ENCODE measurements around the gene VTA1.

DNA sequence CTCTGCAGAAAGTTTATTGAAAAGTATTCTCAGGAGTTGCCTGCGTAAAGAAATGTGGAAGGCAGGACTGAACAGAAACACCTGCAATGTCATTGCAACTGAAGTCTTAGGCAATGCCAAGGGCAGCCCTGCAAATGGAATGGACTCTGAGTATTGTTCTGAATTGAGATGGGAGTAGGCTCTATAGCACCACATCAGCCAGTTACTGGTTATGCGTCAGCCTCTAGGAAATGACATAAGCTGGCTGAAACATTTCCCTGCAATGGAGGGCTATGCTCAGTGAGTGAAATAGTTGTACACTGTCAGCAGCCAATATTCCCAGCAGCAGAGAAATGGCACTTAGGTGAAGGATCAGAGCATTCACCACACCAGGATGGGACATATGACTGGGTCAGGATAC is 28.1 kb upstream of the VTA1 start:
- no peak for TF ChIP-seq CTCF (IDR thresholded peaks at IDR 0.05)
- TF ChIP-seq ZFX (IDR thresholded peaks at IDR 0.05; ENCODE audit: borderline replicate concordance): no peak

Data from 22Rv1 (cell line).